GM11168 (cell line): ENCODE data around the gene FOCAD.

Source experiments
- in situ Hi-C: fragments of 300-500 bp; cut with MboI; formaldehyde crosslinking; loops from one replicate; pipeline ENCODE4 v1.12.0; 2022; ENCODE audit warnings: low sequenced_read_pairs; ENCODE audit not compliant: unreplicated experiment

Gene FOCAD

GRCh38 chr9:20865347-20865746 is 181.3 kb downstream of the FOCAD start:
- in situ Hi-C loops = no loop called here

GRCh38 chr9:20870115-20870514 is 186.1 kb downstream of the FOCAD start:
- in situ Hi-C loops = no loop called here

GRCh38 chr9:20872340-20872977 is 188.4 kb downstream of the FOCAD start:
- in situ Hi-C loops = no loop called here

- in situ Hi-C loops = no loop called here
Measured at GRCh38 chr9:20873240-20873865, 189.3 kb downstream of the FOCAD start.

- in situ Hi-C loops = loop anchor here (25.0 kb wide), 1 partner anchor 232 kb away; no protein-coding TSS in a partner anchor
Measured at GRCh38 chr9:20880271-20880670, 196.2 kb downstream of the FOCAD start.

- in situ Hi-C loops = loop anchor here (25.0 kb wide), 1 partner anchor 232 kb away; no protein-coding TSS in a partner anchor
Measured at GRCh38 chr9:20880675-20881074, 196.6 kb downstream of the FOCAD start.

- in situ Hi-C loops = loop anchor here (25.0 kb wide), 1 partner anchor 227 kb away; no protein-coding TSS in a partner anchor
Measured at GRCh38 chr9:20884985-20885593, 201.0 kb downstream of the FOCAD start.

GRCh38 chr9:20898885-20899554 is 215.0 kb downstream of the FOCAD start:
- in situ Hi-C loops = loop anchor here (25.0 kb wide), 1 partner anchor 213 kb away; no protein-coding TSS in a partner anchor

GRCh38 chr9:20903212-20903611 is 219.2 kb downstream of the FOCAD start:
- in situ Hi-C loops = no loop called here

GRCh38 chr9:20904995-20905394 is 220.9 kb downstream of the FOCAD start:
- in situ Hi-C loops = no loop called here

- in situ Hi-C loops = no loop called here
Measured at GRCh38 chr9:20906326-20906725, 222.3 kb downstream of the FOCAD start.

GRCh38 chr9:20908461-20908860 is 224.4 kb downstream of the FOCAD start:
- in situ Hi-C loops = no loop called here

- in situ Hi-C loops = no loop called here
Measured at GRCh38 chr9:20914556-20914955, 230.5 kb downstream of the FOCAD start.

- in situ Hi-C loops = no loop called here
Measured at GRCh38 chr9:20921362-20921761, 237.3 kb downstream of the FOCAD start.

- in situ Hi-C loops = loop anchor here (25.0 kb wide), 2 partner anchors 563 to 988 kb away; no protein-coding TSS in a partner anchor
Measured at GRCh38 chr9:20925256-20926045, 241.4 kb downstream of the FOCAD start.

GRCh38 chr9:20929276-20929675 is 245.2 kb downstream of the FOCAD start:
- in situ Hi-C loops = loop anchor here (25.0 kb wide), 2 partner anchors 567 to 992 kb away; no protein-coding TSS in a partner anchor

GRCh38 chr9:20930836-20931235 is 246.8 kb downstream of the FOCAD start:
- in situ Hi-C loops = loop anchor here (25.0 kb wide), 2 partner anchors 569 to 994 kb away; no protein-coding TSS in a partner anchor

GRCh38 chr9:20940447-20941173 is 256.6 kb downstream of the FOCAD start:
- in situ Hi-C loops = loop anchor here (10.0 to 25.0 kb wide), 3 partner anchors 316 to 1003 kb away; partner anchors contain the start of gene MLLT3

- in situ Hi-C loops = loop anchor here (10.0 to 25.0 kb wide), 3 partner anchors 316 to 1004 kb away; partner anchors contain the start of gene MLLT3
Measured at GRCh38 chr9:20941174-20941690, 257.2 kb downstream of the FOCAD start.
